ENCODE results near the gene SV2C.
"Not testable (repeated sequence)": the region's sequence is repeated elsewhere in the genome, so short reads cannot be mapped to it uniquely, and the experiment has no call there.

SV2C gene

GRCh38 chr5:76298852-76299251, 215.7 kb downstream of the SV2C start:
- no peak for DNase-seq (ENCODE audit: low spot score)

GRCh38 chr5:76299592-76299991, 216.4 kb downstream of the SV2C start:
- DNase-seq (ENCODE audit: low spot score) = no peak

- not testable (repeated sequence) for DNase-seq (ENCODE audit: low spot score)
Measured at GRCh38 chr5:76301932-76302331, 218.7 kb downstream of the SV2C start.

GRCh38 chr5:76302661-76303060, 219.5 kb downstream of the SV2C start:
- DNase-seq (ENCODE audit: low spot score) = not testable (repeated sequence)

- no peak for DNase-seq (ENCODE audit: low spot score)
Measured at GRCh38 chr5:76303921-76304320, 220.7 kb downstream of the SV2C start.

- no peak for DNase-seq (ENCODE audit: low spot score)
Measured at GRCh38 chr5:76305269-76305668, 222.1 kb downstream of the SV2C start.

GRCh38 chr5:76305775-76306174, 222.6 kb downstream of the SV2C start:
- no peak for DNase-seq (ENCODE audit: low spot score)

GRCh38 chr5:76310208-76310607, 227.0 kb downstream of the SV2C start:
- no peak for DNase-seq (ENCODE audit: low spot score)

GRCh38 chr5:76312783-76313182, 229.6 kb downstream of the SV2C start:
- no peak for DNase-seq (ENCODE audit: low spot score)

- DNase-seq (ENCODE audit: low spot score) = no peak
Measured at GRCh38 chr5:76314643-76315042, 231.5 kb downstream of the SV2C start.

- DNase-seq (ENCODE audit: low spot score) = no peak
Measured at GRCh38 chr5:76319673-76320072, 236.5 kb downstream of the SV2C start.

- not testable (repeated sequence) for DNase-seq (ENCODE audit: low spot score)
Measured at GRCh38 chr5:76323494-76323893, 240.3 kb downstream of the SV2C start.

GRCh38 chr5:76325326-76325725, 242.1 kb downstream of the SV2C start:
- no peak for DNase-seq (ENCODE audit: low spot score)

- no peak for DNase-seq (ENCODE audit: low spot score)
Measured at GRCh38 chr5:76325876-76326491, 242.8 kb downstream of the SV2C start.

GRCh38 chr5:76326577-76327302, 243.6 kb downstream of the SV2C start:
- DNase-seq (ENCODE audit: low spot score) = peak; percentile 75

GRCh38 chr5:76329346-76329745, 246.2 kb downstream of the SV2C start:
- DNase-seq (ENCODE audit: low spot score) = no peak

GRCh38 chr5:76331126-76331525, 247.9 kb downstream of the SV2C start:
- no peak for DNase-seq (ENCODE audit: low spot score)

GRCh38 chr5:76332102-76332501, 248.9 kb downstream of the SV2C start:
- no peak for DNase-seq (ENCODE audit: low spot score)

GRCh38 chr5:76332611-76333205, 249.5 kb downstream of the SV2C start:
- no peak for DNase-seq (ENCODE audit: low spot score)

GRCh38 chr5:76333571-76333970, 250.4 kb downstream of the SV2C start:
- DNase-seq (ENCODE audit: low spot score) = no peak

GRCh38 chr5:76334574-76334973, 251.4 kb downstream of the SV2C start:
- no peak for DNase-seq (ENCODE audit: low spot score)

GRCh38 chr5:76335451-76335850, 252.3 kb downstream of the SV2C start:
- not testable (repeated sequence) for DNase-seq (ENCODE audit: low spot score)

- not testable (repeated sequence) for DNase-seq (ENCODE audit: low spot score)
Measured at GRCh38 chr5:76336253-76336809, 253.1 kb downstream of the SV2C start.
